ENCODE results near the gene DNAJC1.

GRCh38 chr10:21888959-21889358 lies 114.6 kb downstream of the DNAJC1 start:
- TF ChIP-seq, protein P1, sequence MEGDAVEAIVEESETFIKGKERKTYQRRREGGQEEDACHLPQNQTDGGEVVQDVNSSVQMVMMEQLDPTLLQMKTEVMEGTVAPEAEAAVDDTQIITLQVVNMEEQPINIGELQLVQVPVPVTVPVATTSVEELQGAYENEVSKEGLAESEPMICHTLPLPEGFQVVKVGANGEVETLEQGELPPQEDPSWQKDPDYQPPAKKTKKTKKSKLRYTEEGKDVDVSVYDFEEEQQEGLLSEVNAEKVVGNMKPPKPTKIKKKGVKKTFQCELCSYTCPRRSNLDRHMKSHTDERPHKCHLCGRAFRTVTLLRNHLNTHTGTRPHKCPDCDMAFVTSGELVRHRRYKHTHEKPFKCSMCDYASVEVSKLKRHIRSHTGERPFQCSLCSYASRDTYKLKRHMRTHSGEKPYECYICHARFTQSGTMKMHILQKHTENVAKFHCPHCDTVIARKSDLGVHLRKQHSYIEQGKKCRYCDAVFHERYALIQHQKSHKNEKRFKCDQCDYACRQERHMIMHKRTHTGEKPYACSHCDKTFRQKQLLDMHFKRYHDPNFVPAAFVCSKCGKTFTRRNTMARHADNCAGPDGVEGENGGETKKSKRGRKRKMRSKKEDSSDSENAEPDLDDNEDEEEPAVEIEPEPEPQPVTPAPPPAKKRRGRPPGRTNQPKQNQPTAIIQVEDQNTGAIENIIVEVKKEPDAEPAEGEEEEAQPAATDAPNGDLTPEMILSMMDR (IDR thresholded peaks at IDR 0.05), result no peak
- TF ChIP-seq POLR2A (IDR thresholded peaks at IDR 0.05), result no peak
